K562 (cell line): ENCODE data around the gene SMYD2. TPM values are rescaled to one million over a fixed set of nuclear protein-coding genes. Genes with fewer than 3 reads are reported as not detected.

Experiments
- ATAC-seq: fragments of 200-7000 bp; cut with Tn5 transposase; 3 replicates; pipeline ENCODE4 v1.9.1; 2020; ENCODE audit warnings: moderate library complexity
- BruUV-seq: library from RNA; stranded (reverse); fragments of 400-500 nt; replicated peaks from 2 replicates; lab custom pipeline; 2021; lab: Mats Ljungman, UMichigan
- CTCF ChIA-PET: fragments of 300-600 bp; formaldehyde crosslinking; extraction: SDS; loops from one replicate; lab custom pipeline; 2021; ENCODE audit warnings: low intra/inter-chr PET ratio; lab: Yijun Ruan, JAX
- POLR2A ChIA-PET: fragments of 300-600, 350-650 bp; sonication (Branson Sonifier 250); formaldehyde crosslinking; extraction: SDS; loops from one replicate; lab custom pipeline; 2021; ENCODE audit warnings: antibody characterized with exemption, inconsistent platforms; lab: Yijun Ruan, JAX
- DNase-seq, 4 experiments: peaks; one replicate each; pipeline versions ENCODE4 v3.0.0 to v3.0.0-alpha.2; 2011 to 2018; ENCODE audit warnings: low spot score in 3 of 4, mixed read lengths in 3 of 4; ENCODE audit errors: extremely low read depth in 1 of 4
- FAIRE-seq: peaks from 2 replicates; lab custom pipeline; 2011; peaks lifted over from hg19 to GRCh38; lab: Jason Lieb, UNC
- H2AFZ ChIP-seq: 2 replicates; pipeline ENCODE4 v1.6.0; 2011; ENCODE audit warnings: low read depth, low read length, control low read depth, inconsistent platforms
- H3K27ac ChIP-seq: fragments of 200-600 bp; 3 replicates; pipeline ENCODE4 v1.8.0; 2011; ENCODE audit warnings: low read depth, mild to moderate bottlenecking, control low read depth, inconsistent platforms, low read length, moderate library complexity, mixed read lengths; ENCODE audit errors: extremely low read depth
- H3K27me3 ChIP-seq, 2 experiments: fragments of 300-600 bp in 1 of 2; 2 replicates in 1 of 2; 3 replicates in 1 of 2; pipeline versions ENCODE4 v1.6.0 to v1.8.0; 2011; ENCODE audit warnings: inconsistent platforms in 2 of 2, low read length in 2 of 2, mild to moderate bottlenecking in 1 of 2, mixed read lengths in 1 of 2, moderate library complexity in 1 of 2; ENCODE audit not compliant: control insufficient read depth in 2 of 2, insufficient read depth in 2 of 2
- H3K36me3 ChIP-seq: fragments of 300-600 bp; 3 replicates; pipeline ENCODE4 v1.8.0; 2011; ENCODE audit warnings: mild to moderate bottlenecking, low read length, inconsistent platforms; ENCODE audit not compliant: control insufficient read depth, insufficient read depth
- H3K4me1 ChIP-seq, 2 experiments: fragments of 200-600 bp in 1 of 2; replicated peaks in 1 of 2; 2 replicates in 1 of 2; 3 replicates in 1 of 2; pipeline versions ENCODE4 v1.5.1 to v1.8.0; 2011; ENCODE audit warnings: inconsistent platforms in 2 of 2, low read length in 2 of 2, mild to moderate bottlenecking in 1 of 2, mixed read lengths in 1 of 2, moderate library complexity in 1 of 2; ENCODE audit not compliant: control insufficient read depth in 2 of 2, insufficient read depth in 2 of 2
- H3K4me2 ChIP-seq: 2 replicates; pipeline ENCODE4 v1.6.1; 2011; ENCODE audit warnings: low read length, control low read depth, inconsistent platforms, mixed read lengths; ENCODE audit not compliant: insufficient read depth
- H3K4me3 ChIP-seq: fragments of 200-600 bp; sonication (generic), shearing (Covaris generic); 2 replicates; pipeline ENCODE4 v1.5.1; 2016; ENCODE audit warnings: control low read depth, inconsistent platforms
- H3K79me2 ChIP-seq: fragments of 200-600 bp; 3 replicates; pipeline ENCODE4 v1.8.0; 2011; ENCODE audit warnings: low read length, inconsistent platforms; ENCODE audit not compliant: control insufficient read depth, insufficient read depth
- H3K9ac ChIP-seq, 2 experiments: 2 replicates each; pipeline versions ENCODE4 v1.6.0 to v1.6.1; 2011; ENCODE audit warnings: low read depth in 2 of 2, low read length in 2 of 2, control low read depth in 1 of 2, inconsistent platforms in 1 of 2, mild to moderate bottlenecking in 1 of 2, mixed read lengths in 1 of 2; ENCODE audit not compliant: insufficient read depth in 1 of 2
- H3K9me1 ChIP-seq: one replicate; pipeline ENCODE4 v1.6.0; 2011; ENCODE audit warnings: inconsistent platforms, mild to moderate bottlenecking, low read length, moderate library complexity; ENCODE audit not compliant: control insufficient read depth, insufficient read depth
- H3K9me3 ChIP-seq: replicated peaks from 2 replicates; pipeline ENCODE4 v1.5.1; 2011; ENCODE audit warnings: low read depth, low read length, inconsistent platforms; ENCODE audit not compliant: control insufficient read depth, insufficient read depth
- H4K20me1 ChIP-seq: replicated peaks from 2 replicates; pipeline ENCODE4 v1.6.1; 2011; ENCODE audit warnings: low read length, inconsistent platforms, mixed read lengths; ENCODE audit not compliant: control insufficient read depth, insufficient read depth
- ELF1 ChIP-seq: fragments of 200-800 bp; sonication (Bioruptor generic); IDR thresholded peaks from 2 replicates; pipeline ENCODE4 v1.6.1; 2016; ENCODE audit warnings: missing genetic modification characterization, missing compliant biosample characterization
- HCFC1 ChIP-seq: IDR thresholded peaks from 2 replicates; pipeline ENCODE4 v1.6.1; 2012; ENCODE audit warnings: low read depth, low read length, improper control_type of control experiment
- NR2C2 ChIP-seq, 2 experiments: fragments of 200-800 bp in 1 of 2; sonication (Bioruptor generic) in 1 of 2; sonication (generic) in 1 of 2; formaldehyde crosslinking in 1 of 2; IDR thresholded peaks; 2 replicates each; pipeline versions ENCODE4 v1.6.1 to v1.8.0; 2016 to 2022; ENCODE audit warnings: mild to moderate bottlenecking in 1 of 2, missing compliant biosample characterization in 1 of 2, missing genetic modification characterization in 1 of 2, missing genetic modification reagents in 1 of 2
- RBM39 ChIP-seq: fragments of 200-400 bp; formaldehyde crosslinking; optimal IDR thresholded peaks from 2 replicates; pipeline ENCODE3; 2018; ENCODE audit warnings: low read depth, low read length
- RHOXF2B ChIP-seq: fragments of 250-450 bp; sonication (Bioruptor Pico); conservative IDR thresholded peaks from 2 replicates; pipeline ENCODE4 v1.5.1; 2021
- THAP12 ChIP-seq: fragments of 250-450 bp; sonication (Bioruptor Pico); IDR thresholded peaks from 2 replicates; pipeline ENCODE4 v1.9.0; 2021; ENCODE audit warnings: mild to moderate bottlenecking, inconsistent platforms
- TRIM28 ChIP-seq: fragments of 450-650 bp; IDR thresholded peaks from 2 replicates; pipeline ENCODE4 v1.6.1; 2017
- ZNF407 ChIP-seq: fragments of 450-650 bp; IDR thresholded peaks from 2 replicates; pipeline ENCODE4 v1.6.1; 2016; ENCODE audit warnings: low read depth
- ZNF445 ChIP-seq: fragments of 250-450 bp; sonication (Bioruptor Pico); IDR thresholded peaks from 2 replicates; pipeline ENCODE4 v1.4.0; 2020; ENCODE audit warnings: low read depth, mild to moderate bottlenecking, moderate library complexity
- ZNF695 ChIP-seq: fragments of 450-650 bp; formaldehyde crosslinking; IDR thresholded peaks from 2 replicates; pipeline ENCODE4 v1.4.0; 2020; ENCODE audit warnings: mild to moderate bottlenecking, moderate library complexity
- WGBS: fragments of 100-300 bp; shearing (Covaris generic); methylation state at CpG from one replicate; pipeline ENCODE4 v1.1.6; 2016; ENCODE audit warnings: low coverage, mixed read lengths; ENCODE audit not compliant: insufficient coverage; ENCODE audit errors: missing lambda C conversion rate; 5-methylcytosine and 5-hydroxymethylcytosine counted together
- in situ Hi-C: fragments of 300-500 bp; cut with MboI; formaldehyde crosslinking; loops from 4 replicates; pipeline ENCODE4 v1.15.0; 2018; ENCODE audit warnings: inconsistent platforms, mixed read lengths
- intact Hi-C: fragments of 100-400 bp; cut with micrococcal nuclease; formaldehyde crosslinking; loops from 2 replicates; pipeline ENCODE4 v1.14.2; 2022
- polyA plus RNA-seq, 8 experiments: library from polyadenylated mRNA; depleted of rRNA in 4 of 8; stranded (reverse) in 5 of 8; unstranded in 3 of 8; fragments of >200 nt; fragmentation: Nextera tagmentation in 2 of 8; fragmentation: Illumina TruSeq in 1 of 8; extraction: Ambion mirVana in 2 of 8; extraction: Trizol in 1 of 8; gene quantifications; 2 replicates each; pipeline versions ENCODE4 v1.2.1 to v1.2.3, GENCODE V29; 2011 to 2014; ENCODE audit warnings: inconsistent platforms in 1 of 8, missing spikeins in 1 of 8
- total RNA-seq, 7 experiments: library from RNA; depleted of rRNA in 6 of 7; stranded (reverse); fragments of >200 nt in 6 of 7; fragmentation: Illumina TruSeq in 2 of 7; extraction: Trizol in 2 of 7; gene quantifications; 2 replicates each; pipeline versions ENCODE4 v1.2.1 to v1.2.3, GENCODE V29; 2011 to 2021; ENCODE audit warnings: low replicate concordance in 1 of 7
- TF ChIP-seq, protein P1 (sequence below), 3 experiments: IDR thresholded peaks in 2 of 3; conservative IDR thresholded peaks in 1 of 3; 2 replicates each; pipeline ENCODE4 v1.5.1; 2011 to 2012; ENCODE audit warnings: low read length in 3 of 3, mild to moderate bottlenecking in 3 of 3, control low read depth in 2 of 3, improper control_type of control experiment in 1 of 3, inconsistent platforms in 1 of 3, low read depth in 1 of 3, mixed read lengths in 1 of 3, moderate library complexity in 1 of 3; ENCODE audit not compliant: insufficient read depth in 2 of 3

SMYD2 gene
- total and polyA plus RNA-seq, 9 of the 15 experiments (the other 6 are each of a cell fraction or from before 2014, with no cell fraction given), result 13.8 to 81.3 (median 39.9) TPM

DNA sequence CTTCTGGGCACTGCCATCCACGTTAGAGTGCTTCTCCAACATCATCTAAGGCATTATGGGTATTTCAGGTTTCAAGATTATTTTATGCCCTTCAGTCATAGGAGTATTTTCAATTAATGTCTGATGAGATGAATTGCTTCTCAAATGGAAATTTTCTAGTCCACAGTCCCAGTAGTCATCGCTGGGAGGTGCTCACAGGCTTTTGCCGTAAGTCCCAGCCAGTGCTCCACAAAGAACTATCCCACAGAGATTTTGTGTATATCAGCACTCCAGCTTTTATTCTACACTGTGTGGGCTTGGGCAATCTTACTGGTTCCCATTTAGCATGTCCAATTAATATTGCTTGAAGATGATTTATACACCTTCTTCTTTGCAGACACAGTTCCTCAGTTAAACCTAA lies 61.0 kb downstream of the SMYD2 start:
- ATAC-seq, result peak; percentile 49; the same call in 1 of the 3 replicates
- TF ChIP-seq ELF1 (tag) (no peak), ZNF695 (no peak), TRIM28 (no peak), RHOXF2B (no peak), ZNF445 (CRISPR knock-in tag) (no peak), NR2C2 (CRISPR knock-in tag; IDR thresholded peaks at IDR 0.05) (no peak), NR2C2 (tag; IDR thresholded peaks at IDR 0.05) (no peak), RBM39 (no peak), THAP12 (no peak), ZNF407 (no peak), HCFC1 (no peak)
- TF ChIP-seq, protein P1, sequence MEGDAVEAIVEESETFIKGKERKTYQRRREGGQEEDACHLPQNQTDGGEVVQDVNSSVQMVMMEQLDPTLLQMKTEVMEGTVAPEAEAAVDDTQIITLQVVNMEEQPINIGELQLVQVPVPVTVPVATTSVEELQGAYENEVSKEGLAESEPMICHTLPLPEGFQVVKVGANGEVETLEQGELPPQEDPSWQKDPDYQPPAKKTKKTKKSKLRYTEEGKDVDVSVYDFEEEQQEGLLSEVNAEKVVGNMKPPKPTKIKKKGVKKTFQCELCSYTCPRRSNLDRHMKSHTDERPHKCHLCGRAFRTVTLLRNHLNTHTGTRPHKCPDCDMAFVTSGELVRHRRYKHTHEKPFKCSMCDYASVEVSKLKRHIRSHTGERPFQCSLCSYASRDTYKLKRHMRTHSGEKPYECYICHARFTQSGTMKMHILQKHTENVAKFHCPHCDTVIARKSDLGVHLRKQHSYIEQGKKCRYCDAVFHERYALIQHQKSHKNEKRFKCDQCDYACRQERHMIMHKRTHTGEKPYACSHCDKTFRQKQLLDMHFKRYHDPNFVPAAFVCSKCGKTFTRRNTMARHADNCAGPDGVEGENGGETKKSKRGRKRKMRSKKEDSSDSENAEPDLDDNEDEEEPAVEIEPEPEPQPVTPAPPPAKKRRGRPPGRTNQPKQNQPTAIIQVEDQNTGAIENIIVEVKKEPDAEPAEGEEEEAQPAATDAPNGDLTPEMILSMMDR (IDR thresholded peaks at IDR 0.05 in 2 of 3, conservative IDR thresholded peaks at IDR 0.05 in 1 of 3; ENCODE audit: insufficient read depth in 2 of 3, low read depth in 1 of 3, low read length in 3 of 3), result peak in 2 of 3 experiments; percentile 24 to 28; a peak in 1 of 6 replicates

More for the DNA sequence above, 61.0 kb downstream of the SMYD2 start:
- DNase-seq, result no peak
- Histone ChIP-seq H3K9me3 (peaks cover 6% of the 10 kb centered on the region; the same call in 1 of the 2 replicates), H3K79me2 (no peaks in the 10 kb centered on the region), H3K9me1 (no peaks in the 10 kb centered on the region), H3K4me3 (no peak overlapping the region), H3K9ac (no peak overlapping the region), H3K4me2 (no peak overlapping the region), H2AFZ (no peak overlapping the region), H3K27me3 (no peaks in the 10 kb centered on the region), H4K20me1 (no peaks in the 10 kb centered on the region), H3K27ac (no peak overlapping the region), H3K4me1 (no peaks in the 10 kb centered on the region), H3K36me3 (no peaks in the 10 kb centered on the region)
- FAIRE-seq, result no peak
- ChIA-PET POLR2A (no interaction called here), CTCF (no interaction called here)
- in situ Hi-C loops, result no loop called here
- intact Hi-C loops, result no loop called here
- BruUV-seq, result no TSS peak
- WGBS, result 29% methylated on average over 3 of the region's 3 CpGs
